ENCODE measurements around the gene GYPB.
"Not testable (repeated sequence)": the region's sequence is repeated elsewhere in the genome, so short reads cannot be mapped to it uniquely, and the experiment has no call there.

The GYPB gene

DNA sequence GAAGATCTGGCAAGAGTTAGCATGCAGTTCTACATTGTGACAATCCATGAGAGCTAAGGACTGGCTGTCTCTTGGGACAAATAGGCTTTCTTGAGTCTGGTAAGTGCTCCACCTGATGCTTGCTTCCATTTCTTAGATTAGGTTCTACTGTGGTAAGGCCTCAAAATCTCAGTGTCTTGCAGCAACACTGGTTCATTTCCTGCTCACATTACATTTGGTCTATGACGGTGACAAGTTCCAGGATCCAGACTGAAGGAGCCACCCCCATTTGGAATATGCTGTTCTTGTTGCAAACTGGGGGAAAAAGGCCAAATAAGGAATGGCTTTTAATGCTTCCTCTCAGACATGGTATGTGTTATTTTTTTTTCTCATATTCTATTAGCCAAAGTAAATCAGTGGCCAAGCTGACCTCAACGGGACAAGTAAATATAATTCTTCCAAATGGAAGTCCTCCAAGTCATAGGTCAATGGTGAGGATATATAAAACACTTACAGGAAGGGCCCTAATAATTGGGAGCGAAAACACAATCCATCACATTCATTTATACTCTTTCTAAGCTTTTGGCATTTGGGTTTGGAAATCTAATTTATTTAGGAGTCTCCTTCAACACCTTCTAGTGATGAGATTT lies 3.7 kb upstream of the GYPB start:
- not testable (repeated sequence) for H3K36me3 Mint-ChIP-seq, H3K9me3 Mint-ChIP-seq, H3K27me3 Mint-ChIP-seq, H3K4me3 Mint-ChIP-seq, H3K4me1 Mint-ChIP-seq, ATAC-seq, H3K27ac Mint-ChIP-seq

- not testable (repeated sequence) for H3K36me3 Mint-ChIP-seq, H3K27me3 Mint-ChIP-seq, H3K27ac Mint-ChIP-seq, H3K9me3 Mint-ChIP-seq, H3K4me3 Mint-ChIP-seq, H3K4me1 Mint-ChIP-seq
- peak; percentile 67 for ATAC-seq
Measured at GRCh38 chr4:144021336-144021990, 2.3 kb upstream of the GYPB start.

GRCh38 chr4:144018223-144019000 lies 768 bp downstream of the GYPB start:
- not testable (repeated sequence) for H3K4me1 Mint-ChIP-seq, H3K36me3 Mint-ChIP-seq, ATAC-seq, H3K27ac Mint-ChIP-seq, H3K27me3 Mint-ChIP-seq, H3K9me3 Mint-ChIP-seq, H3K4me3 Mint-ChIP-seq

DNA sequence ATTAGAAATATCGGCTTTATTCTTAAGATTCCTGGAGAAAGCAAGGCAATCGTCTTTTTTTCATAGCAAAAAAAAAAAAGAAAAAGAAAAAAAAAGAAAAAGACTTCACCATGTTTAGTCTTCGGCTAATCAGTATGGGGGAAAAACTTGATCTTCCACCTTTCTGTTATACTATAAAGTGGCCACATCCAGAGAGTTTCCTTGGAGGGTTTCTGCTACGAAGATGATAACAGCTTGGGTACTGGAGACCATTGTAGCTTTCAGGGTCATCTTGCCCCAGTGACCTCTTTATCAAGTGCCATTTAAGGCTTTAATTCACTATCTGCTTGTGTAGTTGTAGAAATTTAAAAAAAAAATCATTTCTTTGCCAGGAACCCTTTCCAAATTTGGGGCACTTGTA lies 1.9 kb downstream of the GYPB start:
- H3K27me3 Mint-ChIP-seq, H3K9me3 Mint-ChIP-seq, H3K27ac Mint-ChIP-seq, ATAC-seq, H3K4me3 Mint-ChIP-seq, H3K4me1 Mint-ChIP-seq, H3K36me3 Mint-ChIP-seq: not testable (repeated sequence)

- H3K36me3 Mint-ChIP-seq, H3K27ac Mint-ChIP-seq, H3K4me1 Mint-ChIP-seq, H3K9me3 Mint-ChIP-seq, H3K4me3 Mint-ChIP-seq, H3K27me3 Mint-ChIP-seq, ATAC-seq: not testable (repeated sequence)
Measured at GRCh38 chr4:144016057-144016605, 3.0 kb downstream of the GYPB start.

GRCh38 chr4:144014808-144015207 lies 4.4 kb downstream of the GYPB start:
- no peak for ATAC-seq
- H3K27me3 Mint-ChIP-seq = no peaks in the 10 kb centered on the region
- no peaks in the 10 kb centered on the region for H3K4me1 Mint-ChIP-seq
- no peak overlapping the region for H3K4me3 Mint-ChIP-seq
- H3K27ac Mint-ChIP-seq = no peak overlapping the region
- H3K36me3 Mint-ChIP-seq = no peaks in the 10 kb centered on the region
- no peaks in the 10 kb centered on the region for H3K9me3 Mint-ChIP-seq

- not testable (repeated sequence) for H3K36me3 Mint-ChIP-seq, ATAC-seq, H3K27ac Mint-ChIP-seq, H3K27me3 Mint-ChIP-seq, H3K4me3 Mint-ChIP-seq, H3K9me3 Mint-ChIP-seq, H3K4me1 Mint-ChIP-seq
Measured at GRCh38 chr4:144008602-144009001, 10.6 kb downstream of the GYPB start.

DNA sequence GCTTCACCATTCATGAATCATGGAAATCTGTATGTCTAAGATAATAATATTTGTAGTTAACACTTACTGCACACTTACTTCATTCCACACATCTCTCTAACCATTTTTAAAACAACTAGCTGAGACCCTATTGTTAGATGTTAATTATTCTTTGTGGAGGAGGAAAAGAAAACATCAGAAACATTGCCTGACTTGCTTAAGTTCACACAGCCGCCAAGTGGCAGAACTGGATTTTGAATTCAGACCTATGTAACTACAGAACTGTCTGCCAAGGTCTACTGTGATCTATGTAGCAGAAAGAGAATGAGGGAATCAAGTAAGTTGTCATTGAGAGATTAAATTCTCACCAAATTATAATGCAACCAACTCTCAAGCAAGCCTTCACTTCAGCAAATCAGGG lies 11.2 kb downstream of the GYPB start:
- not testable (repeated sequence) for H3K36me3 Mint-ChIP-seq, ATAC-seq, H3K27me3 Mint-ChIP-seq, H3K27ac Mint-ChIP-seq, H3K4me1 Mint-ChIP-seq, H3K4me3 Mint-ChIP-seq, H3K9me3 Mint-ChIP-seq

- not testable (repeated sequence) for H3K27ac Mint-ChIP-seq, H3K36me3 Mint-ChIP-seq, H3K27me3 Mint-ChIP-seq, H3K9me3 Mint-ChIP-seq, H3K4me3 Mint-ChIP-seq, H3K4me1 Mint-ChIP-seq
- peak; percentile 45 for ATAC-seq
Measured at GRCh38 chr4:144006200-144006803, 12.9 kb downstream of the GYPB start.

GRCh38 chr4:144005558-144005953 lies 13.6 kb downstream of the GYPB start:
- H3K27ac Mint-ChIP-seq, H3K36me3 Mint-ChIP-seq, ATAC-seq, H3K4me1 Mint-ChIP-seq, H3K27me3 Mint-ChIP-seq, H3K9me3 Mint-ChIP-seq, H3K4me3 Mint-ChIP-seq: not testable (repeated sequence)

DNA sequence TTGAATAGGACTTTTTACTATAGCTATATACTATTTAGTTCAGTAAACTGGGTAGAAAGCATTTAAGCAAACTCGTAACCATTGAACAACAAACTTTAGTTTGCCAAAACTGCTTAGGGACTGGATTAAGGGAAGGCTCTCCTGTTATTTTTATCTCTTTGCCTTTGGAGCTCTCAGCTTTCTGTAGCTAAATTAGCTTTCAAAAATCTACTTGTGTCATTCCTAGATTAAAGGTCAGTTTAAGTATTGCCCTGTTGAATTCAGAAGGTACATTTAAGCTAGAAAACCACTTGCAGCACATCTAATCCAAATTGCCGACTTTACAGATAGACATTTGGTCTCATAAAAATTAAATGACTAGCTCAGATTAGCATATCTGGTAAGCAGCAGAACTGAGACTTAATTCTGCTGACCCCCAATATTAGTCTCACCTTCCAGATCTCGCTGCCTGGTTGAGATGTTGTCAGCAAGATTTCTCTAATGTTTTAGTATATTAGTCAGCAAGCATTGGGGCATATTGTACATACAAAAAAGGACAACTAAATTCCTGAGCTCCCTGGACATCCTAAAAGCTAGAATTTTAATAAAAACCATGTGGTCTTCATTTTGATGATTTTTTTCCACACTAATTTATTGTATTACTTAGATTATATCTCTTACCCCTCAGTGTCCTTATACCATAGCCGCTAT lies 14.2 kb downstream of the GYPB start:
- ATAC-seq, H3K9me3 Mint-ChIP-seq, H3K4me1 Mint-ChIP-seq, H3K27me3 Mint-ChIP-seq, H3K4me3 Mint-ChIP-seq, H3K27ac Mint-ChIP-seq, H3K36me3 Mint-ChIP-seq: not testable (repeated sequence)

- H3K27ac Mint-ChIP-seq = not testable (repeated sequence)
Measured at GRCh38 chr4:144003890-144004265, 15.3 kb downstream of the GYPB start.

GRCh38 chr4:144003205-144003889 lies 15.8 kb downstream of the GYPB start:
- not testable (repeated sequence) for H3K9me3 Mint-ChIP-seq, H3K27me3 Mint-ChIP-seq, ATAC-seq, H3K36me3 Mint-ChIP-seq, H3K27ac Mint-ChIP-seq, H3K4me1 Mint-ChIP-seq, H3K4me3 Mint-ChIP-seq

More at GRCh38 chr4:144003890-144004265, 15.3 kb downstream of the GYPB start:
- not testable (repeated sequence) for ATAC-seq, H3K36me3 Mint-ChIP-seq, H3K27me3 Mint-ChIP-seq, H3K4me3 Mint-ChIP-seq, H3K4me1 Mint-ChIP-seq, H3K9me3 Mint-ChIP-seq

- H3K9me3 Mint-ChIP-seq, H3K4me1 Mint-ChIP-seq, H3K27ac Mint-ChIP-seq, H3K27me3 Mint-ChIP-seq, H3K36me3 Mint-ChIP-seq, H3K4me3 Mint-ChIP-seq: not testable (repeated sequence)
- peak; percentile 41 for ATAC-seq
Measured at GRCh38 chr4:144000331-144000995, 18.7 kb downstream of the GYPB start.
